ENCODE measurements around the gene TBR1. TPM values are rescaled to one million over a fixed set of nuclear protein-coding genes. Genes with fewer than 3 reads are reported as not detected.

The TBR1 gene
- total RNA-seq, 5 donors from 2014 or later (not counting 1 experiment from before 2014, with no cell fraction given), result not detected

- H3K36me3 ChIP-seq (ENCODE audit: control insufficient read depth in 2 of 2, extremely low read depth in 1 of 2, insufficient read depth in 1 of 2, low read length in 1 of 2), result no peaks in the 10 kb centered on the region
- DNase-seq, result no peak
- POLR2A ChIA-PET, result no interaction called here
Measured at GRCh38 chr2:161432107-161432506, 16.0 kb downstream of the TBR1 start.

GRCh38 chr2:161434118-161434517 lies 18.0 kb downstream of the TBR1 start:
- whole genome bisulfite sequencing (ENCODE audit: insufficient coverage), result no CpG with 5 or more reads among the region's 1 CpG

More at GRCh38 chr2:161432107-161432506, 16.0 kb downstream of the TBR1 start:
- H3K9me3 ChIP-seq, result no peaks in the 10 kb centered on the region
- WGBS (ENCODE audit: insufficient coverage), result 33% methylated on average over 1 of the region's 3 CpGs
- no peak overlapping the region for H3K27ac ChIP-seq (ENCODE audit: low read length)
- no peak for ATAC-seq (replicated peaks in 1 of 4)
- peaks cover 4 to 8% of the 10 kb centered on the region in 2 experiments for H3K4me1 ChIP-seq (ENCODE audit: control insufficient read depth in 1 of 2, extremely low read depth in 1 of 2, insufficient read depth in 2 of 2, low read length in 2 of 2)
- H3K36me3 Mint-ChIP-seq, result no peaks in the 10 kb centered on the region
- no peak overlapping the region for H3K4me3 Mint-ChIP-seq
- no peak overlapping the region for H3K27ac Mint-ChIP-seq
- peaks cover 66 to 67% of the 10 kb centered on the region in 2 donors for H3K27me3 Mint-ChIP-seq
- CTCF ChIA-PET, result no interaction called here
- peaks cover 5 to 7% (median 7%) of the 10 kb centered on the region in 3 donors for H3K4me1 Mint-ChIP-seq
- peaks cover 0 to 5% (median 3%) of the 10 kb centered on the region in 3 donors for H3K9me3 Mint-ChIP-seq
- H3K4me3 ChIP-seq (ENCODE audit: control insufficient read depth in 1 of 2, extremely low read depth in 1 of 2, low read length in 1 of 2), result no peak overlapping the region
- peaks cover 11 to 13% of the 10 kb centered on the region in 2 experiments for H3K27me3 ChIP-seq (replicated peaks in 1 of 2; ENCODE audit: control insufficient read depth in 2 of 2, extremely low read depth in 1 of 2, insufficient read depth in 2 of 2, low read length in 1 of 2)

GRCh38 chr2:161436411-161436810 lies 20.3 kb downstream of the TBR1 start:
- no CpG with 5 or more reads among the region's 3 CpGs for WGBS (ENCODE audit: insufficient coverage)
- DNase-seq (no peak), ATAC-seq (replicated peaks in 1 of 4) (no peak)
- Mint-ChIP-seq H3K4me3 (no peak overlapping the region), H3K27ac (no peak overlapping the region), H3K9me3 (peaks cover 0 to 5% (median 3%) of the 10 kb centered on the region in 3 donors), H3K36me3 (no peaks in the 10 kb centered on the region), H3K4me1 (no peaks in the 10 kb centered on the region), H3K27me3 (peaks cover 47 to 51% of the 10 kb centered on the region in 2 donors)
- Histone ChIP-seq H3K27me3 (replicated peaks in 1 of 2; ENCODE audit: control insufficient read depth in 2 of 2, extremely low read depth in 1 of 2, insufficient read depth in 2 of 2, low read length in 1 of 2) (peaks cover 0 to 2% of the 10 kb centered on the region in 2 experiments), H3K27ac (ENCODE audit: low read length) (no peak overlapping the region), H3K4me1 (ENCODE audit: control insufficient read depth in 1 of 2, extremely low read depth in 1 of 2, insufficient read depth in 2 of 2, low read length in 2 of 2) (no peaks in the 10 kb centered on the region), H3K36me3 (ENCODE audit: control insufficient read depth in 2 of 2, extremely low read depth in 1 of 2, insufficient read depth in 1 of 2, low read length in 1 of 2) (no peaks in the 10 kb centered on the region), H3K9me3 (no peaks in the 10 kb centered on the region), H3K4me3 (ENCODE audit: control insufficient read depth in 1 of 2, extremely low read depth in 1 of 2, low read length in 1 of 2) (no peak overlapping the region)
- POLR2A ChIA-PET, result no interaction called here
- CTCF ChIA-PET, result interaction anchor here in 1 of 2 donors (1.0 kb wide), 1 partner anchor 93 kb away, joined by 3 read pairs; no protein-coding TSS in a partner anchor

More at GRCh38 chr2:161434118-161434517, 18.0 kb downstream of the TBR1 start:
- no peak overlapping the region for H3K27ac Mint-ChIP-seq
- no peaks in the 10 kb centered on the region for H3K36me3 Mint-ChIP-seq
- peaks cover 0 to 5% (median 3%) of the 10 kb centered on the region in 3 donors for H3K9me3 Mint-ChIP-seq
- no peak for DNase-seq
- no peak for ATAC-seq (replicated peaks in 1 of 4)
- H3K27me3 Mint-ChIP-seq, result peaks cover 63% of the 10 kb centered on the region in 2 donors
- no peak overlapping the region for H3K4me3 ChIP-seq (ENCODE audit: control insufficient read depth in 1 of 2, extremely low read depth in 1 of 2, low read length in 1 of 2)
- no peaks in the 10 kb centered on the region for H3K9me3 ChIP-seq
- no peaks in the 10 kb centered on the region for H3K36me3 ChIP-seq (ENCODE audit: control insufficient read depth in 2 of 2, extremely low read depth in 1 of 2, insufficient read depth in 1 of 2, low read length in 1 of 2)
- H3K27ac ChIP-seq (ENCODE audit: low read length), result no peak overlapping the region
- no peaks in the 10 kb centered on the region for H3K4me1 Mint-ChIP-seq
- no peaks in the 10 kb centered on the region for H3K4me1 ChIP-seq (ENCODE audit: control insufficient read depth in 1 of 2, extremely low read depth in 1 of 2, insufficient read depth in 2 of 2, low read length in 2 of 2)
- ChIA-PET POLR2A (no interaction called here), CTCF (no interaction called here)
- no peak overlapping the region for H3K4me3 Mint-ChIP-seq
- peaks cover 0 to 7% of the 10 kb centered on the region in 2 experiments for H3K27me3 ChIP-seq (replicated peaks in 1 of 2; ENCODE audit: control insufficient read depth in 2 of 2, extremely low read depth in 1 of 2, insufficient read depth in 2 of 2, low read length in 1 of 2)

- no peak for ATAC-seq (replicated peaks in 1 of 4)
- H3K36me3 ChIP-seq (ENCODE audit: control insufficient read depth in 2 of 2, extremely low read depth in 1 of 2, insufficient read depth in 1 of 2, low read length in 1 of 2), result no peaks in the 10 kb centered on the region
- H3K9me3 ChIP-seq, result no peaks in the 10 kb centered on the region
- no peak overlapping the region for H3K27ac Mint-ChIP-seq
- H3K27ac ChIP-seq (ENCODE audit: low read length), result no peak overlapping the region
- H3K4me3 Mint-ChIP-seq, result no peak overlapping the region
- peaks cover 47 to 54% of the 10 kb centered on the region in 2 donors for H3K27me3 Mint-ChIP-seq
- CTCF ChIA-PET, result interaction anchor here in 1 of 2 donors (0.6 kb wide), 1 partner anchor 684 kb away, joined by 3 read pairs; no protein-coding TSS in a partner anchor
- H3K4me1 ChIP-seq (ENCODE audit: control insufficient read depth in 1 of 2, extremely low read depth in 1 of 2, insufficient read depth in 2 of 2, low read length in 2 of 2), result no peaks in the 10 kb centered on the region
- H3K27me3 ChIP-seq (replicated peaks in 1 of 2; ENCODE audit: control insufficient read depth in 2 of 2, extremely low read depth in 1 of 2, insufficient read depth in 2 of 2, low read length in 1 of 2), result peaks cover 0 to 2% of the 10 kb centered on the region in 2 experiments
- no peak overlapping the region for H3K4me3 ChIP-seq (ENCODE audit: control insufficient read depth in 1 of 2, extremely low read depth in 1 of 2, low read length in 1 of 2)
- no peak for DNase-seq
- H3K36me3 Mint-ChIP-seq, result no peaks in the 10 kb centered on the region
- peaks cover 0 to 5% (median 3%) of the 10 kb centered on the region in 3 donors for H3K9me3 Mint-ChIP-seq
- POLR2A ChIA-PET, result no interaction called here
- H3K4me1 Mint-ChIP-seq, result no peaks in the 10 kb centered on the region
- 38% methylated on average over 2 of the region's 2 CpGs for WGBS (ENCODE audit: insufficient coverage)
Measured at GRCh38 chr2:161438598-161438997, 22.5 kb downstream of the TBR1 start.

- 92% methylated on average over 6 of the region's 12 CpGs for WGBS (ENCODE audit: insufficient coverage)
- Mint-ChIP-seq H3K9me3 (no peaks in the 10 kb centered on the region), H3K27me3 (peaks cover 22 to 33% of the 10 kb centered on the region in 2 donors), H3K36me3 (no peaks in the 10 kb centered on the region), H3K27ac (no peak overlapping the region), H3K4me1 (no peaks in the 10 kb centered on the region), H3K4me3 (no peak overlapping the region)
- Histone ChIP-seq H3K4me1 (ENCODE audit: control insufficient read depth in 1 of 2, extremely low read depth in 1 of 2, insufficient read depth in 2 of 2, low read length in 2 of 2) (no peaks in the 10 kb centered on the region), H3K4me3 (ENCODE audit: control insufficient read depth in 1 of 2, extremely low read depth in 1 of 2, low read length in 1 of 2) (no peak overlapping the region), H3K36me3 (ENCODE audit: control insufficient read depth in 2 of 2, extremely low read depth in 1 of 2, insufficient read depth in 1 of 2, low read length in 1 of 2) (no peaks in the 10 kb centered on the region), H3K27me3 (replicated peaks in 1 of 2; ENCODE audit: control insufficient read depth in 2 of 2, extremely low read depth in 1 of 2, insufficient read depth in 2 of 2, low read length in 1 of 2) (peaks cover 0 to 3% of the 10 kb centered on the region in 2 experiments), H3K9me3 (no peaks in the 10 kb centered on the region), H3K27ac (ENCODE audit: low read length) (no peak overlapping the region)
- POLR2A ChIA-PET, result no interaction called here
- ATAC-seq (replicated peaks in 1 of 4) (no peak), DNase-seq (no peak)
- CTCF ChIA-PET, result no interaction called here
Measured at GRCh38 chr2:161445097-161445496, 29.0 kb downstream of the TBR1 start.

GRCh38 chr2:161448431-161448830 lies 32.3 kb downstream of the TBR1 start:
- CTCF ChIA-PET, result no interaction called here
- Mint-ChIP-seq H3K27me3 (peaks cover 17 to 20% of the 10 kb centered on the region in 2 donors), H3K27ac (no peak overlapping the region), H3K4me3 (no peak overlapping the region), H3K4me1 (no peaks in the 10 kb centered on the region), H3K9me3 (no peaks in the 10 kb centered on the region), H3K36me3 (no peaks in the 10 kb centered on the region)
- POLR2A ChIA-PET, result no interaction called here
- H3K27ac ChIP-seq (ENCODE audit: low read length), result no peak overlapping the region
- no peak overlapping the region for H3K4me3 ChIP-seq (ENCODE audit: control insufficient read depth in 1 of 2, extremely low read depth in 1 of 2, low read length in 1 of 2)
- H3K27me3 ChIP-seq (replicated peaks in 1 of 2; ENCODE audit: control insufficient read depth in 2 of 2, extremely low read depth in 1 of 2, insufficient read depth in 2 of 2, low read length in 1 of 2), result peaks cover 0 to 3% of the 10 kb centered on the region in 2 experiments
- H3K4me1 ChIP-seq (ENCODE audit: control insufficient read depth in 1 of 2, extremely low read depth in 1 of 2, insufficient read depth in 2 of 2, low read length in 2 of 2), result no peaks in the 10 kb centered on the region
- DNase-seq, result no peak
- no peaks in the 10 kb centered on the region for H3K9me3 ChIP-seq
- H3K36me3 ChIP-seq (ENCODE audit: control insufficient read depth in 2 of 2, extremely low read depth in 1 of 2, insufficient read depth in 1 of 2, low read length in 1 of 2), result no peaks in the 10 kb centered on the region
- no peak for ATAC-seq (replicated peaks in 1 of 4)

- no peaks in the 10 kb centered on the region for H3K36me3 Mint-ChIP-seq
- POLR2A ChIA-PET, result no interaction called here
- no peak for ATAC-seq (replicated peaks in 1 of 4)
Measured at GRCh38 chr2:161471631-161472030, 55.5 kb downstream of the TBR1 start.

More at GRCh38 chr2:161471631-161472030, 55.5 kb downstream of the TBR1 start:
- Histone ChIP-seq H3K4me1 (ENCODE audit: control insufficient read depth in 1 of 2, extremely low read depth in 1 of 2, insufficient read depth in 2 of 2, low read length in 2 of 2) (no peaks in the 10 kb centered on the region), H3K27me3 (replicated peaks in 1 of 2; ENCODE audit: control insufficient read depth in 2 of 2, extremely low read depth in 1 of 2, insufficient read depth in 2 of 2, low read length in 1 of 2) (peaks cover 0 to 3% of the 10 kb centered on the region in 2 experiments), H3K9me3 (no peaks in the 10 kb centered on the region), H3K4me3 (ENCODE audit: control insufficient read depth in 1 of 2, extremely low read depth in 1 of 2, low read length in 1 of 2) (no peak overlapping the region), H3K27ac (ENCODE audit: low read length) (no peak overlapping the region), H3K36me3 (ENCODE audit: control insufficient read depth in 2 of 2, extremely low read depth in 1 of 2, insufficient read depth in 1 of 2, low read length in 1 of 2) (no peaks in the 10 kb centered on the region)
- CTCF ChIA-PET, result no interaction called here
- H3K4me1 Mint-ChIP-seq, result no peaks in the 10 kb centered on the region
- no CpG with 5 or more reads among the region's 2 CpGs for WGBS (ENCODE audit: insufficient coverage)
- H3K27me3 Mint-ChIP-seq, result peaks cover 25 to 42% of the 10 kb centered on the region in 2 donors
- H3K27ac Mint-ChIP-seq, result no peak overlapping the region
- no peak for DNase-seq
- no peak overlapping the region for H3K4me3 Mint-ChIP-seq
- peaks cover 0 to 2% (median 0%) of the 10 kb centered on the region in 3 donors for H3K9me3 Mint-ChIP-seq

Data from T-cell (primary cell).